HG03432 (cell line): ENCODE measurements around the gene AMER3.
"Not testable (repeated sequence)": the region's sequence is repeated elsewhere in the genome, so short reads cannot be mapped to it uniquely, and the experiment has no call there.

Experiments
- ATAC-seq: cut with Tn5 transposase; IDR thresholded peaks from one replicate; pipeline ENCODE4 v1.9.1; 2021; ENCODE audit warnings: mild to moderate bottlenecking, moderate library complexity; ENCODE audit not compliant: unreplicated experiment

The AMER3 gene, protein sequence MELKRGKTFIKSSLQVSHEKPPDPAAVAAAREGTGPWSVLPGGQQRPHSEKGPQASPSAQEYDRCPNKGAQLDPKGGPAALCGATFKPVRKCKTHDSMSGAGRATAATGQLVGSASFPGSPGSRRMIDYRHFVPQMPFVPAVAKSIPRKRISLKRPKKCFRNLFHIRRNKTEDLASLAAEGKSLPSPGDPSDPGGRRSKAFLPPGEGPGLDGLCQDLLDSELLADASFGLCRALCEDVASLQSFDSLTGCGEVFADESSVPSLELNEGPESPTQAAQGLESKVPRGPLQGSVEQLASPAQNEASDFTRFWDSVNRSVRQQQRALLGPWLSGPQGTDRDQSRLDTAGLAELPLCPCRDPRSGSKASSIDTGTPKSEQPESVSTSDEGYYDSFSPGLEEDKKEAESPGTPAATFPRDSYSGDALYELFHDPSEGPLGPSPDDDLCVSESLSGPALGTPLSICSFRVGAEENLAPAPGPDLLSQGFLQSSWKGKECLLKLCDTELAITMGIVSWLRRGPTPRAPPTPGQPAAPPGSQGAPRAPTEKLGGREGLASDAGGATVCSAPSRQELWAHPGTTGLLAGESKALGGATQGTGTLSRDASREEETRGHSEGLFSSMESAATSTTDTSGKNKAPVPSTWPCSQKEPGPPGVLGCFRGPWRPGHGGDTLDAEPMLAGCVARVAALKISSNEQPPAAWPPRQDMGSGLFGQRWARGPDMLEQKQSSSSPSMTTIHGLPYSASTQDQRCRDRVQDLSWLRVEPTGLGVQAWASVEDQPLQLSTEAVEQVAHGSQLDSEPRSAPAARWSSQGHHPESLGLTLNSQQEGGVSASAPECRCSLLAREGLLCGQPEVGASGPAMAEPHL

DNA sequence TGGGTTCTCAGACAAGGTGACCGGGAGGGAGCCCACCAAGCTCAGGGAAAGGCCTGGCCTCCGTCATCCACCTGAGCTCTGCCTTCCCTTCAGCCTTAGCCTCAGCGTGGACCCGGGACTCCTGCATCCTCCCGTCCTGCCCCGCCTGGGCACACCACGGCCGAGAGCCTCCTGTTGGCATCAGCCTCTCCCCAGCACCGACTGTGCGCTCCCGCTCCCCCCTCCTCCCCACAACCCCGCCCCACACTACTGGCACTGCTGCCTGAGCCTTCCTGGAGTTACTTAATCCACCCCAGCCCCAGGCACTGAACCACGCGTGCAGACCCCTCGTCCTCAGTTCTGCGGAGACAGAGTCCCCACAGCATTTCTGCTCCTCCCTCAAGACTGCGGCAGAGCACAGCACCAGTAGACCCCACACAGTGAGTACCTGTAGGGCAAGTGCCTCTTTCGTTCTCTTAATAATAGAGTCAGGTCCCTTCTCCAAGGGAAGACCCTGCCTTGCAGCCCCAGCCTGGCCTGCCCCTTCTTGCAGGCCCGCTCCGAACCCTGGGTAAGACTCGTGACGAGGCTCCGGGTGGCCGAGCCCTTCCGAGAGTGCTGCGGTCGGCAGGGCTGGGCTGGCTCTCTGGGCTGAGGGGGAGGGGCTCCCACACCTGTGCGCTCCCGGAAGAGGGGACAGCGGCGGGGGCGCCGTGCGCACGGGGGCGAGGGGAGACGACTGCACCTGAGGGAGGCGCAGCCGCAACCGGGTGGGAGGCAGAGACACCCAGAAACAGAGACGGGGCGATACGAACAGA lies at the start of gene AMER3:
Gene AMER3 (plus strand): TSS at position 285 of the 797 bp plus-strand sequence. CDS start 6,533 bp downstream, outside the sequence.
- no peak for ATAC-seq

DNA sequence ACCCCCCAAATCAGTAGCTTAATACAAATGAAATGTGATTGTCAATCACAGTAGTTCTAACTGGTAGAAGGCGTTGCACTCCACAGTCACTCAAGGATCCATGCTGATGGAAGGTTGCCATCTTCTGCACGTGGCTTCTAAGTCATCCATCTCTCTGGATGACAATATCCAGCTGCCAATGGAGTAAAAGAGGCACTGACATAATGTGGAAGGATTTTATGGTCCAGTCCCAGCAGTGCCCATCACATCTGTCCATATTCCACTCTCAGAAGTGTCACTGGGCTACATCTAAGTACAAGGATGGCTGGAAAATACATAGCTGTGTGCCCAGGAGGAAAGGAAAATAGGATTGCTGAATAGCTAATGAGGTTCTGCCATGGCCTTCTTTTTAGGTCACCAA lies 40.5 kb upstream of the AMER3 start:
- not testable (repeated sequence) for ATAC-seq

DNA sequence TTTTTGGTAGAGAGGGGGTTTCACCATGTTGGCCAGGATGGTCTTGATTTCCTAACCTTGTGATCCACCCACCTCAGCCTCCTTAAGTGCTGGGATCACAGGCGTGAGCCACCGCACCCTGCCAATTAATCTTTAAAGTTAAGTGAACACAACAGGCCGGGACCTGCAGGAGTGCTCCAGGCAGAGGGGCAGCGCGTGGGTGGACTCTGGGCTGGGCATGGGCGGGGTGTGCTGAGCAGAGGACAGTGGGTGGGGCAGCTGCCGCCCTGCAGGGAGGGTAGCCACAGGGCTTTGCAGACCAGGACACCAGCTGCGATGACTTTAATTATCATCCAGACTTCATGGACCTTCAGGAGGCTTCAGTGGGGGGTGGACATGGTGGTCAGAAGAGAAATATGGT lies 35.3 kb upstream of the AMER3 start:
- no peak for ATAC-seq

DNA sequence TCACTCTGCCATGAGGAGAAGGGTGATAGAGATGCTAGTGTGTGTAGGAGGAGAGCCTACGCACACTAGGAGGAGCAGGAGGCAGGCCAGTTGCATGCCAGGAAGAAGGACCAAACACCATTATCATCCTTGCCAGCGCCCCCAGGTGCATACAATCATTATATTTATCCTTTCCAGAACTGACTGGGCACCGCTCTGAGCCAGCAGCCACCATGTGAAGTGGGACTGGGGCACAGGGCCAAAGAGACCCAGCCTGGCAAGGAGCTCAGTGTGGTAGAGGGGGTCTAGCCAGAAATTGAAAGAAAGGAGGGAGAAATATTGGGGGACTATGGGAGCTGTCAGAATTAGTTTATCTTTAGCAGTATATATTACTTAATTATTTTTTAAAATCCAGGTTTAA lies 34.8 kb upstream of the AMER3 start:
- no peak for ATAC-seq

DNA sequence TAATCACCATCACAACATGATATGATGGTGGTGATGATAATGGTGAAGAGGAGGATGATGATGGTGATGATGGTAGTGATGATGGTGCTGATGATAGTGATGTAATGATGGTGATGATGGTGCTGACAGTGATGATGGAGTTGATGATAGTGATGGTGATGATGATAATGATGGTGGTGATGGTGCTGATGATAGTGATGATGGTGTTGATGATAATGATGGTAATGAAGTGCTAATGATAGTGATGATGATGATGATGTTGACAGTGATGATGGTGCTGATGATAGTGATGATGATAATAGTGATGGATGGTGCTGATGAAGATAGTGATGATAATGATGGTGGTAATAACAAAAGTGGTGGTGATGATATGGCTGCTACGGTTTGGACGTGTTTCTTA lies 30.9 kb upstream of the AMER3 start:
- ATAC-seq, result no peak

DNA sequence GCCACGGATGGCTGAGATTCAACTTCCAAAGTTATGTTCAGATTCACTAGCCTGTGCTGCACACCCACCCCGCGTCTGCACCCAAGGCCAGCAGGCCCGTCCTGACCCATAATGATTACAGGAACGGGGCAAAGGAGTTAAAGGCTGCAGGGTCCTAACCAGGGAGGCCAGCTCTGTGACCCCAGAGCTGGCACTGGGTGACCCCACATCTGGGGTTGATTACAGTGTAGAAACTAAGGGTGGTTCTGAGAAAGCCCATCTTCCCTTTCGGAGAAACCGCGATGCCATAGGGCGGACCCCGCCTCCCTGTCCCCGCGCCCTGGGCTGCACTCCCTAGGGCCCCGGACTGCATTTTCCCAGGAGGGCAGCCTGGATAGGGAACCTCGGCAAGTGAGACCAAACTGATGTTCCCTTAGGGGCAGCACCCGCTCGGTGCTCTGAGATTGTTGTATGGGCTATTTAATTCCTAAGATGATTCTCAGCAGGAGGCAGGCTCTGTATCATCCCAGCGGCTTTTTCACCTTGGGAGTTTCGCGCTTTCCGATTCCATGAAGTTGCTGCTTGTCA lies 28.6 kb upstream of the AMER3 start:
- ATAC-seq, result no peak

DNA sequence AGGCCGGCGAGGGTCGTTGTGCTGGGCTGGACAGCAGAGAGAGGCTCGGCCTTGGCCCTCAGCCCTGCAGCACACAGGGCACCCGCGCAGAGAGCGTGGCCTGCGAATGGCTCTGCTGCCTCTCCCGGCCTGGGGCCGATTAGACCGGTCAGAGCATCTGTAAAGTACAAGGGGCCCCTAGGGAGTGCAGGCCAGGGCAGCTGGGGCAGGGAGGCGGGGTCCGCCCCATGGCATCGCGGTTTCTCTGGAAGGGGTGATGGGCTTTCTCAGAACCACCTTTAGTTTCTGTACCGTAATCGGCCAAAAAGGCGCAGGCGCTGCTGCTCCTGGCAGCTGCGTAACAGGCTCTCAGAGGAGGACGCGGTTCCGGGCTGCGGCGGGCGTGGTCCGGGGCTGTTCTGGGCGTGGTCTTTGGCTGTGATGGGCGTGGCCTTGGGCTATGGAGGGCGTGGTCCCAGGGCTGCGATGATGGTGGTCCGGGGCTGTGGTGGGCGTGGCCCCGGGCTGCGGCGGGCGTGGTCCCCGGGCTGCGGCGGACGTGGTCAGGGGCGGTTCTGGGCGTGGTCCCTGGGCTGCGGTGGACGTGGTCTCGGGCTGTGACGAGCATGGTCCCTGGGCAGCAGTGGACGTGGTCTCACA lies 27.9 kb upstream of the AMER3 start:
- ATAC-seq, result peak; percentile 97

DNA sequence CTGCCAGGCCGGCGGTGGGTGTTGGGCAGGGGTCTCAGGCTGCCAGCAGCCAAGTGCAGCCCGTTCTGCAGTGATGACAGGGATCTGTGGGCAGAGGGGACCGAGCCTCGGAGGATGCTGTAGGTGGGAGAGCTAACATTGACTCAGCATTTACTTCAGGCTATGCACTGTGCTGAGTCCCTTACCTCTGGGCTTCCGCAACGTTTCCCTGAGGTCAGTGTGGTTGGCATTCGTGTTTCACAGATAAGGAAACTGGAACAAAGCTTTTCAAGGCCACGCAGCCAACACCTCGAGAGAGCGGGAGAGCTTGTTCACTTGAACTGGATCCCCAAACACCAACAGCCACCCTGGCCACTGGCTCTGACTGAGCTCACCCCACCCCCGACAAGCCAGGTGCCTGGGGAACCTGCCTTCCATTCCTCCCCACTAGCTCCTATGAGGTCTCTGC lies 27.3 kb upstream of the AMER3 start:
- ATAC-seq, result peak; percentile 17

DNA sequence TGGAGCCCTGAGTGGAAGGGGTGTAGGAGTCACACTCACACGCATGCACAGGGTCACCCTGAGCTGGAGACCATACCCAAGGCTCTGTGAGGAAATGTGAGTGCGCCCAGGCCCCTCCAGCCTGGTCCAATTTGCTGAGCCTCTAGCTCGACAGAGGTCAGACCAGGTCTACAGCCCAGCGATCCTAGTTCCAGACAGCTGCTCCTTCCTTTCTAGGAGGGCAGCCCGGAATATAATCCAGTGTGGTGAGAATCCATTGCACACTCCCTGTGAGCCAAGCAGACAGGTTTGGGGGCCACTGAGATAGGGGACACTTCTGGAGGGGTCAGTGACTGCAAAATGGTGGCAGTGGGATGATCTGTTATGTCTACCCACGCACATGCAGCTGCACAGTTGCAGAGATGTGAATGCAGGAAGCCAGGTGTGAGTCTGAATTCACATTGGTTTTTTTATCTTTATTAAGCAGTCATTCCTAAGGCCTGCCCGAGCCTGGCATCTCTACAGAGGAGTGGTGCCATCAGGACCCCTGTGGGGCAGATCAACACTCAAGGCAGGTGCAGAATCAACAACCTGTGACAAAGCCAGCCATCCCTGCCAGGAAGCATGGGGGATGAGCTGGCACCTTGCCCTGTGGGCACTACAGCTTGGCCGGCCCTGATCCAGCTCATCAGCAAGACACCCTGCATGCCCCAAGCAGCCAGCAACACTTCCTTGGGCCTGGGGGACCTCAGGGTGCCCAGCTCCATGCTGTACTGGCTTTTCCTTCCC lies 26.6 kb upstream of the AMER3 start, which contains the start of gene GPR148:
Gene GPR148 (plus strand): TSS at position 522 of the 768 bp plus-strand sequence. CDS start 82 bp downstream, at position 604.
- no peak for ATAC-seq

DNA sequence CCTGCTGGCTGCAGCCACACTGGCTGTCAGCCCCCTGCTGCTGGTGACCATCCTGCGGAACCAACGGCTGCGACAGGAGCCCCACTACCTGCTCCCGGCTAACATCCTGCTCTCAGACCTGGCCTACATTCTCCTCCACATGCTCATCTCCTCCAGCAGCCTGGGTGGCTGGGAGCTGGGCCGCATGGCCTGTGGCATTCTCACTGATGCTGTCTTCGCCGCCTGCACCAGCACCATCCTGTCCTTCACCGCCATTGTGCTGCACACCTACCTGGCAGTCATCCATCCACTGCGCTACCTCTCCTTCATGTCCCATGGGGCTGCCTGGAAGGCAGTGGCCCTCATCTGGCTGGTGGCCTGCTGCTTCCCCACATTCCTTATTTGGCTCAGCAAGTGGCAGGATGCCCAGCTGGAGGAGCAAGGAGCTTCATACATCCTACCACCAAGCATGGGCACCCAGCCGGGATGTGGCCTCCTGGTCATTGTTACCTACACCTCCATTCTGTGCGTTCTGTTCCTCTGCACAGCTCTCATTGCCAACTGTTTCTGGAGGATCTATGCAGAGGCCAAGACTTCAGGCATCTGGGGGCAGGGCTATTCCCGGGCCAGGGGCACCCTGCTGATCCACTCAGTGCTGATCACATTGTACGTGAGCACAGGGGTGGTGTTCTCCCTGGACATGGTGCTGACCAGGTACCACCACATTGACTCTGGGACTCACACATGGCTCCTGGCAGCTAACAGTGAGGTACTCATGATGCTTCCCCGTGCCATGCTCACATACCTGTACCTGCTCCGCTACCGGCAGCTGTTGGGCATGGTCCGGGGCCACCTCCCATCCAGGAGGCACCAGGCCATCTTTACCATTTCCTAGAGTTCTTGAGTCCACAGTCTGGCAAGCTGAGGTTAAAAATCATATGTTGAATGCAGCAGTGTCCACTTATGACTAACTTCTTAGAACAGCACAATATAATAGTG lies 25.7 kb upstream of the AMER3 start:
- ATAC-seq, result no peak

DNA sequence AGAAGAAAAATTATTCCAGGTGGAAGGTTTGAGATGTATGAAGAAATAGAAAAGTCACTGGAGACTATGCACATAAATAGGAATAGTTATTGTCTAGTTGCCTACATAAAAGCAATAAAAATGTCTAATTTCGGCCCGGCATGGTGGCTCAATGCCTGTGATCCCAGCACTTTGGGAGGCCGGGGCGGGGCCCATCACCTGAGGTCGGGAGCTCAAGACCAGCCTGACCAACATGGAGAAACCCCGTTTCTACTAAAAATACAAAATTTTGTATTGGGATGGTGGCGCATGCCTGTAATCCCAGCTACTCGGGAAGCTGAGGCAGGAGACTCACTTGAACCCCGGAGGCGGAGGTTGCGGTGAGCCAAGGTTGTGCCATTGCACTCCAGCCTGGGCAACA lies 23.1 kb upstream of the AMER3 start:
- ATAC-seq, result not testable (repeated sequence)

DNA sequence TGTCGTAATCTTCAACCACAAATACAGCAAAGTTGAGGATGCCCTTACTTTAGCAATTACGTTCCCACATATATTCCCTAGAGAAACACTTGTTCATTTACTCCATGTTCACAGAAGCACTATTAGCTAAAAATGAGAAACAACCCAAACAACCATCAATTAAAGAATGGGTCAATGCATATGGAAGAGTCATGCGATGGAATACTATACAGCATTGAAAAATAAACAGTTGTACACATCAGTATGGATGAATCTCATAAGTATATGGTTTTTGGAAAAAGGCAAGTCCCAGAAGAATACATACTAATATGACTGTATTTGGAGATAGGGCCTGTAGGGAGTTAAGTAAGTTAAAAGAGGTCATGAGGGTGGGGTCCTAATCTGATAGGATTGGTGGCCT lies 20.1 kb upstream of the AMER3 start:
- no peak for ATAC-seq

DNA sequence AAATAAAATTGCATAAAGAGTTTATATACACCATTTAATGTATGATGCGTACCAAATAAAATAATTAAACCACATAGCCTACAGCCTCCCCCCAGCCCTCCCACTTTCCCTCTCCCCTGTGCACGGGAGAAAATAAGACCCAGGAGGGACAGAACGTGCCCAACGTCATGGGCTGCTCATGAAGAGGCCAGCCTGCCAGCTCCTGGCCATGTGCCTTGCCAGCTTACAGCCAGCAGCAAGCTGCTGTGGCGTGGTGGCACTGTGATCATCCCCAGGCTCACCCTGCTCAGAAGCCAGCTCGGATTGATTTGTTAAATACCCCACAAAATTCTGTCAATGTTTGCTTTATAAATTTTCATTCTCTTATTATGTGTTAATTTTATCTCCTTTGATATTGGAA lies 18.9 kb upstream of the AMER3 start:
- ATAC-seq, result no peak

DNA sequence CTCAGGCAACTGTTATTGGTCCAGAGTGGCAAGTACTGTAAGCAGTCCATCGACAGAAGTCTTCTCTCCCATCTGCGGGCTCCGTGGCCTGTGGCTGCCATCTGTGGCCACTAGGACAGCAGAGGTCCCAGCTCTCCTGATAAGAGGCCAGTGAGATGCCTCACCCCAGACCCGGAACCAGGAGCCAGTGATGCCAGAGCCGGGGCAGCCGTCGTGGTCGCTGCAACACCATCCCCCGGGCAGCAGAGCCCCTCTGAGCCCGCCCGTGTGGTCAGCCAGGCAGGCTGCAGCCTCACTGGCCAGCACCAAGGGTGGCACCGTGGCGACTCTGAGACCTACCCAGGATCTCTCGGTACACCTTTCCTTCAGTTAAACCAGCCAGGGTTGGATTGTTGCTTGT lies 17.7 kb upstream of the AMER3 start:
- no peak for ATAC-seq

DNA sequence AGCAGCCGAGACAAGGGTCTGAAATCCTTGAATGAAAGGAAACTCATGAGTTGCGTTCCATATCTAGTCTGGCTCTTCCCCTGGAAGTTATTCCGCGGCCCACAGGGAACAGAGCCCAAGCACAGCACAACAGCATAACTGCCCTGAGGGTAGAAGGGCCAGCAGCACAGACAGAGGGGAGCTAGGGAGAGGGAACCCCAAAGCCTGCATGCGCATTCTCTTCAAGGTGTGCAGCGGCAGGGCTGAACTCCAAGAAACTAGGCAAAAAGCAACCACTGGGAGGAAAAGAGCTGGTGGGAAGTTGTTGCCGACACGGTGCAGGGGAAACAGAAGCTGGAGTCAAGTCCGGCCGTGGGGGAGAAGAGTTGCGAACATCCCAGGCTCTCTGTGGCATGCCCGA lies 14.7 kb upstream of the AMER3 start:
- ATAC-seq, result no peak

DNA sequence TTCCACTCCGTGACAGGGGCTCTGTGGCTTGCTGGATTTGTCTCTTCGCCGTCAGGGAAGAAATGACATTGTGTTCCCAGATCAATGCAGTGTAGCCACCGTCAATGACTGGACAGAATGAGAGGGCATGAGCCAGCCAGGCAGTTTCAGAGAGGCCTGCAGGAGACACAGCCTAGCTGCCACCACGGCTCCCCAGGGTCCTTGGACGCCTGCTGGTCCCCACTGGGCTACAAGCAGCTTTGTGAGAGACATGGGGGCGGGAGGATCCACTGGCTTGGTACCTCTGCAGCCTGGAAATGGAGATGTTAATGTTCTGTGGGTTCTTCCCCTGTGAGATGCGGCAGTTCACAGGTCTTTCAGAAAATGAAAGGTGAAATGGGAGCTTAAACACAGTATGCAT lies 12.1 kb upstream of the AMER3 start:
- ATAC-seq, result no peak

DNA sequence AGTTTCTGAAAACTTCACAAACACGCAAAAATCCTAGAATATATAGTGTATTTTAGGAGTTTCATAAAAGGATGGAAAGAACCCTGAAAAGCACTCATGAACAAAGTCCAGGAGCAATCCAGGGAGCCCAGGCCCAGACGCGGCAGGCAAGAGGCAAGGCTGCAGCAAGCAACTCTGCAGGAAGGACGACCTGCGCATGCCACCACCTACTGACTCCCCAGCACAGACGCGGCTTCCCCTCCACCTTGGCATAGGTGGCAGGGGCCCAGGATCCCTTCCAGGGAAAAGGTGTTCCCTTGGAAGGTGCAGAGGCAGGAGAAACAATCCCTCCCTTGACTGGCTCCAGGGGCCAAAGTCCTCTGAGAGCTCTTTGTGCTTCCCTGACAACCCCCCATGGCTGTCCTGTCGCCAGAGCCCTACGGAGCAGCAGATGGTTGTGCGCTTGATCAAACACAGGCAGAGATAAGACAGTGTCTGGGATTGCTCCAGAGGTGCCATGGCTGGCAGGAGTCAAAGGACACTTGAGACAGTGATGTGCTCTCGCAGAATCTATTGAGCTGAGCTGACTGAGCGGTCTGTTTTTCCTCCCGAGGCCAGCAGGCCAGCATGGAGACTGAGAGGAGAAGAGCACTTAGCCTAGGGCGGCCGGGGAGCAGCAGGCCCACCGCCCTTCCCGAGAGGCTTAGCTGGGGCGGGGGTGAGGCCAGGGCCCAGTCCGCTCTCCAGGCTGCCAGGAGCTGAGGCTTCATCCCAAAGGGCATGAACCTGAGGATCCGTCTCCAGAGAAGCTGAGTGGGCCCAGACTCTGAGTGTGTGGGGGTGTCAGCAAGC lies 10.8 kb upstream of the AMER3 start:
- ATAC-seq, result no peak
